Endothelial cell (in vitro differentiated cells): ENCODE results near the gene SLC51B. TPM values are rescaled to one million over a fixed set of nuclear protein-coding genes. Genes with fewer than 3 reads are reported as not detected.
A peak's percentile ranks its signal among the peaks of the same experiment; 100 is the strongest.

Source experiments
- DNase-seq: peaks from one replicate; pipeline ENCODE4 v3.0.0; 2021; ENCODE audit warnings: low spot score
- H3K27ac Mint-ChIP-seq: one replicate; pipeline ENCODE4 v1.8.0; 2021; ENCODE audit warnings: mixed read lengths, inconsistent platforms; ENCODE audit not compliant: unreplicated experiment
- H3K27me3 Mint-ChIP-seq: one replicate; pipeline ENCODE4 v1.8.0; 2021; ENCODE audit warnings: mild to moderate bottlenecking, moderate library complexity, mixed read lengths, inconsistent platforms; ENCODE audit not compliant: unreplicated experiment
- H3K36me3 Mint-ChIP-seq: one replicate; pipeline ENCODE4 v1.8.0; 2021; ENCODE audit warnings: mild to moderate bottlenecking, low read depth, mixed read lengths, inconsistent platforms; ENCODE audit not compliant: unreplicated experiment
- H3K4me1 Mint-ChIP-seq: one replicate; pipeline ENCODE4 v1.8.0; 2021; ENCODE audit warnings: mild to moderate bottlenecking, mixed read lengths, inconsistent platforms; ENCODE audit not compliant: unreplicated experiment
- H3K4me3 Mint-ChIP-seq: one replicate; pipeline ENCODE4 v1.8.0; 2021; ENCODE audit warnings: mild to moderate bottlenecking, mixed read lengths, inconsistent platforms; ENCODE audit not compliant: unreplicated experiment
- H3K9me3 Mint-ChIP-seq: one replicate; pipeline ENCODE4 v1.8.0; 2021; ENCODE audit warnings: mixed read lengths, inconsistent platforms; ENCODE audit not compliant: unreplicated experiment
- CTCF ChIP-seq: fragments of 200-600 bp; sonication (generic); IDR thresholded peaks from one replicate; pipeline ENCODE4 v1.5.0; 2021; ENCODE audit warnings: antibody characterized with exemption; ENCODE audit not compliant: unreplicated experiment
- total RNA-seq: library from RNA; stranded (reverse); fragmentation: NEBNext Ultra II Directional; extraction: Animal tissue kit (Norgen Biotek cat#: 25700); gene quantifications from one replicate; pipeline ENCODE4 v1.2.1, GENCODE V29; 2021; ENCODE audit not compliant: unreplicated experiment

SLC51B gene
- total RNA-seq, 1 donor from 2014 or later, result not detected

GRCh38 chr15:65028338-65028737, 16.8 kb upstream of the SLC51B start:
- Mint-ChIP-seq H3K27ac (peak overlapping the region; percentile 12), H3K9me3 (no peaks in the 10 kb centered on the region), H3K36me3 (peaks cover 7% of the 10 kb centered on the region), H3K27me3 (peaks cover 2% of the 10 kb centered on the region), H3K4me1 (peaks cover 21% of the 10 kb centered on the region), H3K4me3 (peak overlapping the region; percentile 90)
- no peak for DNase-seq
- TF ChIP-seq CTCF, result no peak

- Mint-ChIP-seq H3K4me3 (peak within 1 kb of the TSS; percentile 90), H3K36me3 (peaks cover 7% of the 10 kb centered on the region), H3K27me3 (peaks cover 2% of the 10 kb centered on the region), H3K4me1 (peaks cover 24% of the 10 kb centered on the region), H3K9me3 (no peaks in the 10 kb centered on the region), H3K27ac (peak within 1 kb of the TSS; percentile 12)
- peak; percentile 89 for DNase-seq
- TF ChIP-seq CTCF, result no peak
Observed at GRCh38 chr15:65028921-65029735, 16.1 kb upstream of the SLC51B start, which contains the start of gene MTFMT. Gene MTFMT, minus strand, starts transcription at chr15:65029639. Its CDS starts 26 bp downstream, at chr15:65029613.

GRCh38 chr15:65029736-65030208, 15.4 kb upstream of the SLC51B start:
- DNase-seq, result no peak
- peaks cover 24% of the 10 kb centered on the region for H3K4me1 Mint-ChIP-seq

GRCh38 chr15:65032801-65033537, 12.2 kb upstream of the SLC51B start:
- DNase-seq, result peak; percentile 77
- Mint-ChIP-seq H3K27ac (peak overlapping the region; percentile 52), H3K9me3 (no peaks in the 10 kb centered on the region), H3K36me3 (no peaks in the 10 kb centered on the region), H3K4me1 (peaks cover 22% of the 10 kb centered on the region), H3K27me3 (peaks cover 2% of the 10 kb centered on the region), H3K4me3 (no peak overlapping the region)
- peak; percentile 57 for TF ChIP-seq CTCF

More at GRCh38 chr15:65029736-65030208, 15.4 kb upstream of the SLC51B start:
- H3K27ac Mint-ChIP-seq, result no peak overlapping the region
- peaks cover 2% of the 10 kb centered on the region for H3K36me3 Mint-ChIP-seq
- no peaks in the 10 kb centered on the region for H3K9me3 Mint-ChIP-seq
- H3K27me3 Mint-ChIP-seq, result peaks cover 2% of the 10 kb centered on the region
- no peak for TF ChIP-seq CTCF
- peak overlapping the region; percentile 62 for H3K4me3 Mint-ChIP-seq
